ENCODE measurements around the gene PPP1R3C. TPM values are rescaled to one million over a fixed set of nuclear protein-coding genes. Genes with fewer than 3 reads are reported as not detected.

The PPP1R3C gene
- total RNA-seq, 2 donors from 2014 or later: 0.51 to 0.91 TPM

DNA sequence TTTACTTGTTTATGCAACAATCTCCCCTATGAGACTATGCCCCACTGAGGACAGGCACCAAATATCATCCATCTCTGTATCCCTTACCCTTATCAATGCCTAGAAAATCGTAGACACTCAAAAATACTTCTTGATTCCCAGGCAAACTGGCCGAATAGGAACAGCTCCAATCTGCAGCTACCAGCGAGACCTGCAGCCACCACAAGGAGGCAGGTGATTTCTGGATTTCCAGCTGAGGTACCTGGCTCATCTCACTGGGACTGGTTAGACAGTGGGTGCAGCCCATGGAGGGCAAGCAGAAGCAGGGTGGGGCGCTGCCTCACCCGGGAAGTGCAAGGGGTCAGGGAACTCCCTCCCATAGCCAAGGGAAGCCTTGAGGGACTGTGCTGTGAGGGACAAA, 10.8 kb upstream of the PPP1R3C start:
- peak; percentile 80 for DNase-seq
- Histone ChIP-seq H3K27ac (ENCODE audit: low read depth, low read length) (no peak overlapping the region), H3K4me1 (ENCODE audit: control insufficient read depth, insufficient read depth, low read length) (no peaks in the 10 kb centered on the region), H3K36me3 (ENCODE audit: control insufficient read depth, insufficient read depth, low read length) (no peaks in the 10 kb centered on the region), H3K27me3 (ENCODE audit: control insufficient read depth, insufficient read depth, low read length, poor library complexity, severe bottlenecking) (peaks cover 7% of the 10 kb centered on the region), H3K9ac (ENCODE audit: extremely low read depth, low read length, poor library complexity, severe bottlenecking) (no peak overlapping the region), H3K4me3 (ENCODE audit: low read length) (no peak overlapping the region), H3K9me3 (ENCODE audit: control insufficient read depth, low read length) (no peaks in the 10 kb centered on the region)
- Mint-ChIP-seq H3K4me1 (no peaks in the 10 kb centered on the region), H3K27ac (no peak overlapping the region), H3K36me3 (ENCODE audit: low read depth) (no peaks in the 10 kb centered on the region), H3K4me3 (no peak overlapping the region), H3K27me3 (ENCODE audit: insufficient read depth) (peaks cover 38% of the 10 kb centered on the region), H3K9me3 (no peaks in the 10 kb centered on the region)
- 83 to 90% methylated on average over 3 to 5 of the region's 5 CpGs for WGBS, 2 experiments (ENCODE audit: insufficient coverage in 1 of 2, insufficient read length in 1 of 2)
- TF ChIP-seq, protein P1, sequence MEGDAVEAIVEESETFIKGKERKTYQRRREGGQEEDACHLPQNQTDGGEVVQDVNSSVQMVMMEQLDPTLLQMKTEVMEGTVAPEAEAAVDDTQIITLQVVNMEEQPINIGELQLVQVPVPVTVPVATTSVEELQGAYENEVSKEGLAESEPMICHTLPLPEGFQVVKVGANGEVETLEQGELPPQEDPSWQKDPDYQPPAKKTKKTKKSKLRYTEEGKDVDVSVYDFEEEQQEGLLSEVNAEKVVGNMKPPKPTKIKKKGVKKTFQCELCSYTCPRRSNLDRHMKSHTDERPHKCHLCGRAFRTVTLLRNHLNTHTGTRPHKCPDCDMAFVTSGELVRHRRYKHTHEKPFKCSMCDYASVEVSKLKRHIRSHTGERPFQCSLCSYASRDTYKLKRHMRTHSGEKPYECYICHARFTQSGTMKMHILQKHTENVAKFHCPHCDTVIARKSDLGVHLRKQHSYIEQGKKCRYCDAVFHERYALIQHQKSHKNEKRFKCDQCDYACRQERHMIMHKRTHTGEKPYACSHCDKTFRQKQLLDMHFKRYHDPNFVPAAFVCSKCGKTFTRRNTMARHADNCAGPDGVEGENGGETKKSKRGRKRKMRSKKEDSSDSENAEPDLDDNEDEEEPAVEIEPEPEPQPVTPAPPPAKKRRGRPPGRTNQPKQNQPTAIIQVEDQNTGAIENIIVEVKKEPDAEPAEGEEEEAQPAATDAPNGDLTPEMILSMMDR (conservative IDR thresholded peaks at IDR 0.05): peak; percentile 81

GRCh38 chr10:91642831-91643692, 10.2 kb upstream of the PPP1R3C start:
- no peak for DNase-seq
- Histone ChIP-seq H3K9ac (ENCODE audit: extremely low read depth, low read length, poor library complexity, severe bottlenecking) (no peak overlapping the region), H3K9me3 (ENCODE audit: control insufficient read depth, low read length) (no peaks in the 10 kb centered on the region), H3K36me3 (ENCODE audit: control insufficient read depth, insufficient read depth, low read length) (no peaks in the 10 kb centered on the region), H3K27ac (ENCODE audit: low read depth, low read length) (no peak overlapping the region), H3K27me3 (ENCODE audit: control insufficient read depth, insufficient read depth, low read length, poor library complexity, severe bottlenecking) (peaks cover 7% of the 10 kb centered on the region), H3K4me1 (ENCODE audit: control insufficient read depth, insufficient read depth, low read length) (no peaks in the 10 kb centered on the region), H3K4me3 (ENCODE audit: low read length) (no peak overlapping the region)
- TF ChIP-seq, protein P1 (conservative IDR thresholded peaks at IDR 0.05): no peak
- H3K27me3 Mint-ChIP-seq (ENCODE audit: insufficient read depth): peaks cover 34% of the 10 kb centered on the region
- no peaks in the 10 kb centered on the region for H3K9me3 Mint-ChIP-seq
- WGBS, 2 experiments (ENCODE audit: insufficient coverage in 1 of 2, insufficient read length in 1 of 2): 92% methylated on average over 2 of the region's 2 CpGs
- H3K4me1 Mint-ChIP-seq: no peaks in the 10 kb centered on the region
- no peak overlapping the region for H3K4me3 Mint-ChIP-seq
- H3K36me3 Mint-ChIP-seq (ENCODE audit: low read depth): no peaks in the 10 kb centered on the region
- H3K27ac Mint-ChIP-seq: no peak overlapping the region

DNA sequence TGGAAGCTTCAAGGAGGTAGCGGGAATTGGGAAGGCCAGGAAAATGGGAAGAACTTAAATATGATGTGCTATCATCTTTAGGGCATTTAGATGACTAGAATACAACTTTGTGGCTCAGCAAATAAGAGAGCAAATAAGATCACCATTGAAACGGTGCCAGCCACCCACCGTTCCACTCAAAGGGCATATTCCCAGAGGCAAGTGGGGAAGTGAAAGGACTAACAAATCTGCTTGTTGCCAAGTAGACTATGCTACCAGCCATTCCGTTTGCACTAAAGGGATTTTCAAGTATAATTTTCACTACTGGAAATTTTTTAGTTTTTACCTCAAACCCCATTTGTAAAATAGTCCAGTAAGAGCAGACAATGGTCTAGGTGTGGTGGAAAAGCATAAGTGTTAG, 4.0 kb upstream of the PPP1R3C start:
- Mint-ChIP-seq H3K27me3 (ENCODE audit: insufficient read depth) (peaks cover 52% of the 10 kb centered on the region), H3K4me1 (peaks cover 3% of the 10 kb centered on the region)
- no peak for DNase-seq

More for the DNA sequence above, 4.0 kb upstream of the PPP1R3C start:
- Mint-ChIP-seq H3K4me3 (no peak overlapping the region), H3K9me3 (no peaks in the 10 kb centered on the region), H3K36me3 (ENCODE audit: low read depth) (no peaks in the 10 kb centered on the region), H3K27ac (no peak overlapping the region)
- no peak overlapping the region for H3K9ac ChIP-seq (ENCODE audit: extremely low read depth, low read length, poor library complexity, severe bottlenecking)
- no peaks in the 10 kb centered on the region for H3K36me3 ChIP-seq (ENCODE audit: control insufficient read depth, insufficient read depth, low read length)
- H3K4me1 ChIP-seq (ENCODE audit: control insufficient read depth, insufficient read depth, low read length): no peaks in the 10 kb centered on the region
- TF ChIP-seq, protein P1 (conservative IDR thresholded peaks at IDR 0.05): no peak
- no peak overlapping the region for H3K4me3 ChIP-seq (ENCODE audit: low read length)
- no peak overlapping the region for H3K27ac ChIP-seq (ENCODE audit: low read depth, low read length)
- H3K27me3 ChIP-seq (ENCODE audit: control insufficient read depth, insufficient read depth, low read length, poor library complexity, severe bottlenecking): peaks cover 31% of the 10 kb centered on the region
- WGBS, 2 experiments (ENCODE audit: insufficient coverage in 1 of 2, insufficient read length in 1 of 2): 88 to 95% methylated on average over 4 of the region's 4 CpGs
- H3K9me3 ChIP-seq (ENCODE audit: control insufficient read depth, low read length): no peaks in the 10 kb centered on the region

Measured in endodermal cell (in vitro differentiated cells).